Bladder microvascular endothelial cell (primary cell): ENCODE data around the gene DMBX1. TPM values are rescaled to one million over a fixed set of nuclear protein-coding genes. Genes with fewer than 3 reads are reported as not detected.

Experiments
- total RNA-seq: library from RNA; depleted of rRNA; stranded (reverse); fragments of >200 nt; gene quantifications from 2 replicates; pipeline ENCODE4 v1.2.3, GENCODE V29; 2014

The DMBX1 gene
- total RNA-seq, result not detected in 2 replicates

GRCh38 chr1:46489638-46490405, at the start of gene DMBX1:
Gene DMBX1 (plus strand): TSS chr1:46489836. CDS start chr1:46507011, 17,175 bp downstream.

Other genes with a start within 250 kb of the DMBX1 start
- 5.8 TPM in 2 replicates for gene RAD54L, start 242.1 kb upstream of the DMBX1 start, total RNA-seq
- gene LRRC41, start 186.2 kb upstream of the DMBX1 start, total RNA-seq, result 37.1 and 62.9 TPM in 2 replicates
- 395 and 489 TPM in 2 replicates for gene UQCRH, start 186.1 kb upstream of the DMBX1 start, total RNA-seq
- gene NSUN4, start 149.0 kb upstream of the DMBX1 start, total RNA-seq, result 8.9 and 23.1 TPM in 2 replicates
- gene FAAH, start 95.5 kb upstream of the DMBX1 start, total RNA-seq, result 0.32 and 1.2 TPM in 2 replicates
- gene KNCN, start 61.8 kb downstream of the DMBX1 start, total RNA-seq, result not detected in 2 replicates
- gene MKNK1, start 114.4 kb downstream of the DMBX1 start, total RNA-seq, result 18.0 and 24.3 TPM in 2 replicates
- gene MOB3C, start 127.0 kb downstream of the DMBX1 start, total RNA-seq, result 8.9 and 15.2 TPM in 2 replicates
- 14.9 and 24.8 TPM in 2 replicates for gene ATPAF1, start 178.5 kb downstream of the DMBX1 start, total RNA-seq
- not detected in 2 replicates for gene TEX38, start 182.0 kb downstream of the DMBX1 start, total RNA-seq
- gene EFCAB14, start 229.3 kb downstream of the DMBX1 start, total RNA-seq, result 62.8 and 99.5 TPM in 2 replicates